ENCODE results near the gene GPHA2. TPM values are rescaled to one million over a fixed set of nuclear protein-coding genes. Genes with fewer than 3 reads are reported as not detected.

GPHA2 gene
- total RNA-seq, 1 donor from 2014 or later: not detected

DNA sequence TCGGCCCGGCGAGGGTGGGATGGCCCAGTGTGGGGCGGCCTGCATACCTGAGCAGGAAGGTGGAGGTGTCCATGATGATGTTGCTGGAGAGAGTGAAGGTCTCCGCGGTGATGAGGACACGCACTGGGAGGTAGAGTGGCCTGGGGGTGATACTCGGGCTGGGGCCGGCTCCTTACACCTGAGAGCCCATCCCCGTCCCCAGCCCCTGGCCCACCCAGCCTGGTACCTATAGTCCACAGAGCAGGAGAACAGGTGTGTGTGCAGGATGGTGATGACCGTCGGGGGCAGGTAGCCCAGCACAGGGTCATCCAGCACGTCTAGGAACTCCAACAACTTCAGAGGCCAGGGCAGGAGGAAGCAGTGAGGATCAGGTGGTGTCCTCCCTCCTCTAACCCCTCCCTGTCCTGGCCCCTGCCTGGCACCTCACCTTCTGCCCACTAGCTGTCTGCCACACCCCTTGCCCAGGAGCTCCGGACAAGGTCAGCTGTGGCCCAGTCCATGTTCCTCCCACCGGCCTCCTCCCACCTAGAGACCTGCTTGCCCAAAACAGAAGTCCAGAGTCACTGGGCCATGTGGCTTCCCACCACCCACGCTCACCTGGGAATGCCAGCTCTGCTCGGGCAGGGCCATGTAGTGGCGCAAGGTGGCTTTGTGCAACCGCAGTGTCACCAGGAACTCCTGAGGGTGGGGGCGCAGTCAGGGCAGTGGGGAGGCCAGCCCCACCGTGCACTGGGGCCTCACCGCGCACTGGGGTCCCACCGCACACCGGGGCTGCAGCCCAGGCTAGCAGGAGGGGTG is 30.0 kb downstream of the GPHA2 start:
- TF ChIP-seq, protein P1, sequence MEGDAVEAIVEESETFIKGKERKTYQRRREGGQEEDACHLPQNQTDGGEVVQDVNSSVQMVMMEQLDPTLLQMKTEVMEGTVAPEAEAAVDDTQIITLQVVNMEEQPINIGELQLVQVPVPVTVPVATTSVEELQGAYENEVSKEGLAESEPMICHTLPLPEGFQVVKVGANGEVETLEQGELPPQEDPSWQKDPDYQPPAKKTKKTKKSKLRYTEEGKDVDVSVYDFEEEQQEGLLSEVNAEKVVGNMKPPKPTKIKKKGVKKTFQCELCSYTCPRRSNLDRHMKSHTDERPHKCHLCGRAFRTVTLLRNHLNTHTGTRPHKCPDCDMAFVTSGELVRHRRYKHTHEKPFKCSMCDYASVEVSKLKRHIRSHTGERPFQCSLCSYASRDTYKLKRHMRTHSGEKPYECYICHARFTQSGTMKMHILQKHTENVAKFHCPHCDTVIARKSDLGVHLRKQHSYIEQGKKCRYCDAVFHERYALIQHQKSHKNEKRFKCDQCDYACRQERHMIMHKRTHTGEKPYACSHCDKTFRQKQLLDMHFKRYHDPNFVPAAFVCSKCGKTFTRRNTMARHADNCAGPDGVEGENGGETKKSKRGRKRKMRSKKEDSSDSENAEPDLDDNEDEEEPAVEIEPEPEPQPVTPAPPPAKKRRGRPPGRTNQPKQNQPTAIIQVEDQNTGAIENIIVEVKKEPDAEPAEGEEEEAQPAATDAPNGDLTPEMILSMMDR (conservative IDR thresholded peaks at IDR 0.05; ENCODE audit: low read depth, low read length): no peak
- H3K4me3 ChIP-seq (ENCODE audit: low read depth, low read length): no peak overlapping the region
- DNase-seq (ENCODE audit: low read depth): no peak

DNA sequence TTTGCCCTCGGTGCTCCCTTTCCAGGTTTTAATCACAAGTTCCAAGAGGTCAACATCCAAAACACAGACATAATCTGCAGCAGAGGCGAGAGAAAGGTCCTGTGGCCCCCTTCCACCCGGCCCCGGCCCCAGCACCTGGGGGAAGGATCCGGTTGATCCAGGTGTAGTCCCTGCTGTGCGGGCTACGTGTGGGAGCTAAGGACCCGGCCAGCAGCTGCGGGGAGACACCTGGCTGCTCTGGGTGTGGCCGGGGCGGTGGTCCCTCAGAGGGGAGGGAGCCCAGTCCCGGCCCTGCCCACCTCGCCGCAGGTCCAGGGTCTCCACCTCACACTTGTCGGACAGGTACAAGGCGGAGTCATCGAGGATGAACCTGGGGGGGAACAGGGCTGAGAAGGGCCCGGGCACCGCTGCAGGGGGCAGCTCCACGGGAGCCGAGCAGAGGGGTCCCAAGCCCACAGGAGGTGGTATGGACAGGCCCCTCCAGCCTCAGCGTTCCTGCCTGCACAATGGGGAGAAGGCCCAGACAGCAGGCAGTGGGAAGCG is 32.3 kb downstream of the GPHA2 start:
- no peak overlapping the region for H3K4me3 ChIP-seq (ENCODE audit: low read depth, low read length)
- no peak for DNase-seq (ENCODE audit: low read depth)
- TF ChIP-seq, protein P1 (conservative IDR thresholded peaks at IDR 0.05; ENCODE audit: low read depth, low read length): no peak

DNA sequence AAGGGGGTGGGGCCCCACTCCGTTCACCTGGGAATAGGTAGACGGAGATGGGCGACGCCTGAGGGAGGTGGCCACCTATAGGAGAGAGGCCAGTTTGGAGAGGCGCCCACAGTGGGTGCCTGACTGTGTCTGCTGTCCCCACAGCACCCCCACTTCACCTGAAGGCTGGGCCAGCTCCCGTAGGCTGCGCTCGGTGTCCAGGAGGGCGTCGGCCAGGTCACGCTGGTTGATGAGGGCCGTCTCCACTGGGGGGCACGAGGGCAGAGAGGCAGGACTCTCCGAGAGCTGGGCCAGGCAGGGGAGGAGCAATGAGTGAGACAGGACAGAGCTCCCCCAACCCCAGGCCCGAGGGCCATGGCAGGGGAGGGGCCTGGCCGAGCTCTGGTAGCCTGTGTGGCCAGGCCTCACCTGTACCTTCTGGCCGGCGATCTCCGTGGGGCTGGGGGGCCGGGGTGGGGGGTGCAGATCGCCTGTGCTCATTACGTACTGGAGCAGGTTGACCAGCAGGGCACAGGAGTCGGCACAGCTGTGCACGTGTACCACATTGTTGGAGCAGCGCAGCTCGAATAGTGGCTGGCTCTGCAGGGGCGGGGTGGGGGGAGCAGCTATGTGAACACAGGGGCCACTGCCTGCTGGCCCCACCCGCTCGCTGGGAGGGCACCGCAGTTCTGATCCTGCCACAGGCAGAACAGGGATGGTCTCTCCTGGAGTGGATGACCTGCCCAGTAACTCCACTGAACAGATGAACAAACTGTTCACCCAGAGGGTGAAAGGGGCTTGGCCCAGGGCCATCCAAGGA is 33.4 kb downstream of the GPHA2 start:
- no peak overlapping the region for H3K4me3 ChIP-seq (ENCODE audit: low read depth, low read length)
- TF ChIP-seq, protein P1 (conservative IDR thresholded peaks at IDR 0.05; ENCODE audit: low read depth, low read length): no peak
- DNase-seq (ENCODE audit: low read depth): no peak

DNA sequence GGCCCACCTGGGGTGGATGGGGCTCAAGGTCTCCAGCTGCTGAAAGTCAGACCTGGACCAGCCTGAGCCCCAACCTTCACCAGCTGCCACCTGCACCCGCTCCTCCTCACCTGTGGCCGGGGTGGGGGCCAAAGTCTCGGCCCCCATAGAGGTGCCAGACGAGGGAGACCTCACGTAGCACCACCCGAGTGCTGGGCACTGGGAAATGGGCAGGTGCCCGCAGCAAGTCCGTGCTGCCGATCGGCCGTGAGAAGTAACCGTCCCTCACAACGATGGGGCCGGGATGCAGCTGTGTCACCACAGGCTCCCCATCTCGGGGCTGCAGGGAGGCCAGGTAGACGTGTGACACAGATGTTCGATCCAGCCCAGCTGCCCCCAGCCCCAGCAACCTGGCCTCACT is 34.9 kb downstream of the GPHA2 start:
- TF ChIP-seq, protein P1 (conservative IDR thresholded peaks at IDR 0.05; ENCODE audit: low read depth, low read length): no peak
- no peak for DNase-seq (ENCODE audit: low read depth)

DNA sequence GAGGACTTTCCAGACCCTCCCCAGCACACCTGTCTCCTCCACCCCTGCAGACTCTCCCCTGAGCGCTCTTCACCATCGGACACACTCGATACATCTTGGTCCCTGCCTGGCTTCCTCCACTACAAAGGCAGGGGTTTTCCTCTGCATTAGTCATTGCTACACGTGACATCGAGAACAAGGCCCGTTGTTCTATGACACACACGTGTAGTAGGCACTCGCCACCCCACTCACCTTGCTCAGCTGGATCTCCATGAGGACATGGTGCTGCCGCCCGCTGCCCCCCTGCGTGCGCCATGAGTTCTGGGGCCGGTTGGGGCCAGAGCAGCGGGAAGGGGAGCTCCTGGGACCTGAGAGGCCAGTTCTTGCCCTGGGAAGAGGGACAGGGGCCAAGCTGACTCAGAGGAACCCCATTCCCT is 35.4 kb downstream of the GPHA2 start:
- no peak overlapping the region for H3K4me3 ChIP-seq (ENCODE audit: low read depth, low read length)
- TF ChIP-seq, protein P1 (conservative IDR thresholded peaks at IDR 0.05; ENCODE audit: low read depth, low read length): no peak
- no peak for DNase-seq (ENCODE audit: low read depth)

More for the DNA sequence above, 34.9 kb downstream of the GPHA2 start:
- no peak overlapping the region for H3K4me3 ChIP-seq (ENCODE audit: low read depth, low read length)

DNA sequence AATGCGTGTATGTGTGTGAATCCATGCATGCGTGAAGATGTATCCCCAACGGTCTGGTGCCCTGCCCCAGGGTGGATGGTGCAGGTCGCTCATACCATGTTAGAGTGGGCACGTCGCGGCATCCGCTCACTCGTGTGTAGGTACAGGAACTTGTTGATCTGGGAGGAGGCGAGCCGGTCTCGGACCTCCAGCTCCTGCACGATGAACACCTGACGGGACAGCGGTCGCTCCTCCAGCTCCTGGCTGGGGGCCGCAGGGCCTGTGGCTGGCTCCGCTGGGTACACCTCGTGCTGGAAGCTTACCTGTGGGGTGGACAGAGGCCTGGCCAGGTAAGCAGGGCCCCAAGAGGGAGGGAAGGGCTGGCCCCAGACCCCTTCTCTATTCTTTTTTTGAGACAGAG is 37.2 kb downstream of the GPHA2 start:
- TF ChIP-seq, protein P1 (conservative IDR thresholded peaks at IDR 0.05; ENCODE audit: low read depth, low read length): no peak
- H3K4me3 ChIP-seq (ENCODE audit: low read depth, low read length): no peak overlapping the region
- DNase-seq (ENCODE audit: low read depth): no peak
